Activated T-cell treated with anti-CD3 and anti-CD28 coated beads, Interleukin-2, amount 50 U/mL, for 72 hours (primary cell): ENCODE measurements around the gene DMGDH. TPM values are rescaled to one million over a fixed set of nuclear protein-coding genes. Genes with fewer than 3 reads are reported as not detected.

Experiments
- ATAC-seq, 2 donors: fragments of 150-1000 bp; cut with Tn5 transposase; replicated peaks in 1 of 2; 2 replicates each; pipeline ENCODE4 v1.10.0; 2021; ENCODE audit warnings: moderate library complexity in 2 of 2, mild to moderate bottlenecking in 1 of 2
- DNase-seq, 2 donors: peaks; one replicate each; pipeline ENCODE4 v3.0.0; 2021 to 2022; ENCODE audit warnings: mixed read lengths in 1 of 2
- H3K27ac Mint-ChIP-seq: one replicate; pipeline ENCODE4 v1.8.0; 2022; ENCODE audit warnings: mild to moderate bottlenecking, moderate library complexity, mixed read lengths
- H3K27me3 Mint-ChIP-seq: one replicate; pipeline ENCODE4 v1.8.0; 2022; ENCODE audit warnings: low read depth, mixed read lengths
- H3K36me3 Mint-ChIP-seq, 2 donors: one replicate each; pipeline ENCODE4 v1.8.0; 2022; ENCODE audit warnings: mixed read lengths in 2 of 2, mild to moderate bottlenecking in 1 of 2; ENCODE audit not compliant: insufficient read depth in 2 of 2
- H3K4me1 Mint-ChIP-seq: one replicate; pipeline ENCODE4 v1.8.0; 2022; ENCODE audit warnings: low read depth, mixed read lengths
- H3K4me3 Mint-ChIP-seq, 2 donors: one replicate each; pipeline ENCODE4 v1.8.0; 2022; ENCODE audit warnings: mild to moderate bottlenecking in 2 of 2, mixed read lengths in 2 of 2, moderate library complexity in 2 of 2
- H3K9me3 Mint-ChIP-seq, 2 donors: one replicate each; pipeline ENCODE4 v1.8.0; 2022; ENCODE audit warnings: mixed read lengths in 2 of 2
- total RNA-seq, 2 donors: library from RNA; stranded (reverse); gene quantifications; one replicate each; pipeline ENCODE4 v1.2.3, GENCODE V29; 2022

The DMGDH gene
- total RNA-seq, 2 donors from 2014 or later = 19.2 to 21.4 TPM

DNA sequence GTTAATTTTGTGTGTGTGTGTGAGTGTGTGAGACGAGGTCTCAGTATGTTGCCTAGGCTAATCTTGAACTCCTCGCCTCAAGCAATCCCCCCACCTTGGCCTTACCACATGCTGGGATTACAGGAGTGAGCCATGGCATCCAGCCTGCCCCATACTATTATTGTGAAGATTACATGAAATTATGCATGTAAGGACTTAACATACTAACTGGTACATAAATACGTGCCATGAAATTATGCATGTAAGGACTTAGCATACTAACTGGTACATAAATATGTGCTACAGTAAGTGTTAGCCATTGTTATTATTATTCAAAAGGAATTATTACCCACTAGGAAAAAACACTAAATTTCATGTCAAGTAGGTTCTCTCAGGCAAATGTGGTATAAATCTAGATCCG lies 16.2 kb downstream of the DMGDH start:
- H3K4me1 Mint-ChIP-seq = no peaks in the 10 kb centered on the region

DNA sequence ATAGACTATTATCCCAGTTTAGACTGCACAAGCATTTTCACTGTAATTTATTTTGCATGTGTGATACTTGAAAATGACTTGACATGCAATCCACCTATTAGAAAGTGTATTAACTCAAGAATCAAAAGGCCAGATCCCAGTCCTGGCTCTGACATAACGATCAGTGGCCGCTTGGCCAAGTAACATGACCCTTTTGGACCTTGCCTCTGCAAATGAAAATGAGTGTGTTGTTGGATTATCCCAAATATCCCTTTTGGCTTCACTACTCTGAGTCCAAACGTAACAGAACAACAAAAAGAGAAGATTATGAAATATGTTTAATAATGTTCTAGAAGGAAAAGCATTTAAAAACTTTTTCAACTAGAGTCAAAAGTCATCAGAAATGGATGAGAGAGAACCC lies 19.0 kb downstream of the DMGDH start:
- DNase-seq = no peak
- Mint-ChIP-seq H3K9me3 (no peaks in the 10 kb centered on the region), H3K36me3 (no peaks in the 10 kb centered on the region), H3K27me3 (peaks cover 15% of the 10 kb centered on the region), H3K27ac (no peak overlapping the region), H3K4me1 (no peaks in the 10 kb centered on the region), H3K4me3 (no peak overlapping the region)
- ATAC-seq = no peak

More for the DNA sequence above, 16.2 kb downstream of the DMGDH start:
- DNase-seq = no peak
- Mint-ChIP-seq H3K9me3 (no peaks in the 10 kb centered on the region), H3K36me3 (no peaks in the 10 kb centered on the region), H3K27ac (no peak overlapping the region), H3K4me3 (no peak overlapping the region), H3K27me3 (peaks cover 8% of the 10 kb centered on the region)
- ATAC-seq = no peak

DNA sequence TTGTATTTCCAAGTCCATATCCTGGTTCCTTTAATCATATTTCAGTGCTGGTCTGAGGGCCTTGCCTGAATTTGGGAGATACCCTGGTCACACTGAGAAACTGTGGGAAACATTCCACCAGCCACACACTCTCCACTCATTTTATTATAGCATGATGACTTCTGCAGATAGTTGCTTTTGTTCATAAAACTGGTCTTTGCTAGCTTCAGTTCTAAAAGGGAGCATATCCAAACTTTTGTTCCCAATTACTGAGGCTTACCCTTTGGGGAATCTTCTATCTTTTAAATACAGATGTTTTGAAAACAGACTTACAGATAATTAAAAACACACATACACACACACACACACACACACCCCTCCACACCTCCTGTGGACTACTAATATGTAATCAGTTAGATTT lies 21.0 kb downstream of the DMGDH start:
- Mint-ChIP-seq H3K4me1 (no peaks in the 10 kb centered on the region), H3K36me3 (no peaks in the 10 kb centered on the region), H3K9me3 (no peaks in the 10 kb centered on the region), H3K27ac (no peak overlapping the region), H3K4me3 (no peak overlapping the region), H3K27me3 (peaks cover 7% of the 10 kb centered on the region)
- DNase-seq (no peak), ATAC-seq (no peak)

DNA sequence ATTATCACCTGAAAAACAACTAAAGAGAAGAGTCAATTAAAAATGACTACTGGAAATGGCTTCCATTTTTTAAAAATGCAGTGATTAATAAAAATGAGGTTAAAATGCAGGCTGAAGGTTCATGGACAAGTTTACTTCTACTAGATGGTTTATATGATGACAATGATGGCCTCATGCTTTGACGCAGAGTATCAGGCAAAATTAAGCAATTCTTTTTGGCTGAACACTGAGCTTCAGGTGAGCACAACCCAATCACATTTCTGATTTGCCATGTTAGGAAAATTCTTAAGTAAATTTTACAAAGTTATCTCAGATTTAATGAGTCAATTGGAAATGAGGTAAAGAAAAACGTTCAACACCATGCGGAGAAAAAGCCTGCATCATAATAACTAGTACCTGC lies 22.3 kb downstream of the DMGDH start:
- Mint-ChIP-seq H3K9me3 (no peaks in the 10 kb centered on the region), H3K4me3 (no peak overlapping the region), H3K27me3 (peaks cover 7% of the 10 kb centered on the region), H3K4me1 (no peaks in the 10 kb centered on the region), H3K27ac (no peak overlapping the region), H3K36me3 (no peaks in the 10 kb centered on the region)
- DNase-seq (no peak), ATAC-seq (no peak)

DNA sequence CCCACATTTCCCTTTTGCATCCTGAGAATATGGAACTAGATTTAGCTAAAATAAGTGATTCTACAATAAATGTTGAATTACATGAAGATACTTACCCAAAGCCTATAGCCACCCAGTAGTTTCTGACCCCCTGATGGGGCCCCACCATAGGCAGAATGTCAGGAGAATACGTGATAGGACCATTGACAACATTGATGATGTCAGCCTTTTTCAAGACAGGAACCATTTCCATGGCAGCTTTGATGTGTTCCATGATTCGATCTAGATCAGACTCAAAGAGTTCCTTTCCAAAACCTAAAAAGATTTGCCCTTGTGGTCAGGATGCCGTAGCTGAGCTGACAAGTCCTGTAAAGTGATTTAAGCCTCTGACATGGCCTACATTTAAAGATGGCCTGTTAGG lies 27.3 kb downstream of the DMGDH start:
- DNase-seq = no peak
- Mint-ChIP-seq H3K4me1 (no peaks in the 10 kb centered on the region), H3K36me3 (no peaks in the 10 kb centered on the region), H3K4me3 (no peak overlapping the region), H3K27me3 (peaks cover 6% of the 10 kb centered on the region), H3K9me3 (no peaks in the 10 kb centered on the region), H3K27ac (no peak overlapping the region)
- no peak for ATAC-seq

DNA sequence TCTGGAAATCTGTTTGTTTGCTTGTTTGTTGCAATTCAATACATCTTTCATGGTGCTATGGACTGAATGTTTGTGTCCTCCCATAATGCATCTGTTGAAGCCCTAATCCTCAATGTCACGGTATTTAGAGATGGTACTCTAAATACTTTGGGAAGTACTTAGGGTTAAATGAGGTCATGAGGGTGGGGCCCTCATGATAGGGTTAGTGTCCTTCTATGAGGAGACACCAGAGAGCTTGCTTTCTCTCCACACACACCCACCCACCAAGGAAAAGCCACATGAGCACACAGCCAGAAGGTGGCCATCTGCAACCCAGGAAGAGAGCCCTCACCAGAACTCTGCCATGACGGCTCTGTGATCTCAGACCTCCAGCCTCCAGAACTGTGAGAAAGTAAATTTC lies 32.7 kb downstream of the DMGDH start:
- no peak overlapping the region for H3K27ac Mint-ChIP-seq
- ATAC-seq (no peak), DNase-seq (no peak)
- no peak overlapping the region for H3K4me3 Mint-ChIP-seq
- no peaks in the 10 kb centered on the region for H3K36me3 Mint-ChIP-seq
- no peaks in the 10 kb centered on the region for H3K9me3 Mint-ChIP-seq
- no peaks in the 10 kb centered on the region for H3K4me1 Mint-ChIP-seq
- no peaks in the 10 kb centered on the region for H3K27me3 Mint-ChIP-seq

DNA sequence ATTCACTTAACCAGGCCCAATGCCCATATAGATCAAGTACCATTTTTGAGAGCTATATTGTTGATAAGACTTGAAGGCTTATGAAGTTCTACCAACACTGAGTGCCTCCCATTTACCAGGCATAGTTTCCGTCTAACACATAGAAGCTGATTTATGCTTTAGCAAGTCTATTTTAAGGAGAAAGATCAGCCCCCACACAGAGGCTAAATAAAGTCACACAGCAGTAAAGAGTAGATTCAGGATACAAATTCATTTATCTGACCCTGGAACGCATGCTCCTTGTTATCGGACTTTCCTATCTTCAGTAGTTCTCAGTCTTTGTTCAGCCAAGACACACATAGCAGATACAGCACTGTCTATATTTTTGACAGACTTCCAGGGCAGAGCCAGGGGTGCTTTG lies 34.2 kb downstream of the DMGDH start:
- no peaks in the 10 kb centered on the region for H3K27me3 Mint-ChIP-seq
- no peak overlapping the region for H3K4me3 Mint-ChIP-seq
- no peak overlapping the region for H3K27ac Mint-ChIP-seq
- ATAC-seq (no peak), DNase-seq (no peak)
- no peaks in the 10 kb centered on the region for H3K4me1 Mint-ChIP-seq
- no peaks in the 10 kb centered on the region for H3K9me3 Mint-ChIP-seq
- no peaks in the 10 kb centered on the region for H3K36me3 Mint-ChIP-seq

DNA sequence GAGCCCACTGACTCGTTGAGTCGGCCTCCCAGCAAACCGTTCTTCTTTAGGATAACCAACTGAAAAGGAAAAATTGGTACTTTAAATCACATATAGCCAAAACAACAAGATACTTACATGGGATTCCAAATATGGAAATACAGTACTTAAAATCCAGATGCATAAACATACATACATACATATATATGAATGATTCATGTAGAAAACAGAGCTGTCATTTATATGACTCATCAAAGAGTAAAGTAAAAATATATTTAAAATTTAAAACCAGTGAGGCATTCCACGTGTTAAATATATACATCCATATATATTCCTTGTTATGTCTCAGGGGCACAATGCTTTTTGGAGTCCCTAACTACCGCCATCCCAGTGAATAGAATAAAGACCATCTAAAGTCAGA lies 36.7 kb downstream of the DMGDH start:
- H3K4me3 Mint-ChIP-seq = no peak overlapping the region
- no peak for ATAC-seq
- no peaks in the 10 kb centered on the region for H3K36me3 Mint-ChIP-seq
- DNase-seq = no peak
- no peaks in the 10 kb centered on the region for H3K9me3 Mint-ChIP-seq
- no peaks in the 10 kb centered on the region for H3K27me3 Mint-ChIP-seq
- no peak overlapping the region for H3K27ac Mint-ChIP-seq
- H3K4me1 Mint-ChIP-seq = no peaks in the 10 kb centered on the region

DNA sequence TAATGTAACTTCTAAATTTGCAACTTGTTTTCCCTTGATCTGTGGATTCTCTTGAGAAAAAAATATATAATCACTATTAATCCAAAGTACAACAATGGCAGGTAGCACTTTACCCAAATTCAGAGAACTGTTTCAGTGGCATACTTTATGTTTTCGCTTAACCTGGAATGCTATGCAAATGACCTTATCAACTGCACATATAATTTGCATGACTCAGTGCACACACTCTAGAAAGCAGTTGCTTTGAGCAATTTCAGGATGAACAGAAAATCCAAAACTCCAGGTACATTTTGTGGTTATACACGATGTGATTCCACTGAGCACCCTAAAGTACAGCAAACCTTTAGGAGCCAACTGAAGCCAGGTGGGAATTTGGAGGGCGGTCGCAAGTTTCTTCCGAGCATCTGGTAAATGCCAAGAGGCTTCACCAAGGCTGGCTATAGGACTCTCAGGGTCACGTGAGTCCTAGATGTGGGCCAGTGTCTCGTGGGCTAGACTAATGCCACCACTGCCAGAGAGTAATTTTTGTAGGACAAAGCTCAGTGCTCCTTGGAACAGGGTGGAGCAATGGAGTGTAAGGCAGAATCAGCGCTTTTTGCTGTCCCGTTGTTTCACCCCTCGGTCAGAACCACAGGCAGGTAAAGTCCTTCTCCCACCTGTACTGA lies 37.3 kb downstream of the DMGDH start:
- Mint-ChIP-seq H3K4me1 (no peaks in the 10 kb centered on the region), H3K27ac (no peak overlapping the region), H3K36me3 (no peaks in the 10 kb centered on the region), H3K4me3 (no peak overlapping the region), H3K9me3 (no peaks in the 10 kb centered on the region), H3K27me3 (peaks cover 1% of the 10 kb centered on the region)
- DNase-seq = no peak
- no peak for ATAC-seq

DNA sequence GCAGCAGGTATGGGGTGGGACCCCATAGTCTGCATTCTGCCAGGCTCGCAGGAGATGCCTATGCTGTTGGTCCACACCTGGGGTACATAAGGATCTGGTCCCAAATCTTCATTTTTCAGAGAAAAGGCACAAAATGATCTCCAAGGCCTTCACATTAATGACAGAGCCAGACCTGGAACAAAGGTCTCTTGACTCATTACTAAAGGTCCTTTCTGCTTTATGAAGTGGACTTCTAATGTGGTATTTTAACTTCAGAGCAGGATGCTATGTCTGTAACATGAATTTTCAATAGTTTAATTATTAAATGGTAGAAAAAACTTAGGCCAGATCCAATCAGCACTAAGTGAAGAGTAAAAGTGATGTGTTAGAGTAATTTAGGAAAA lies 38.0 kb downstream of the DMGDH start:
- ATAC-seq = no peak
- peaks cover 8% of the 10 kb centered on the region for H3K27me3 Mint-ChIP-seq
- H3K27ac Mint-ChIP-seq = no peak overlapping the region
- no peaks in the 10 kb centered on the region for H3K36me3 Mint-ChIP-seq
- H3K9me3 Mint-ChIP-seq = no peaks in the 10 kb centered on the region
- no peaks in the 10 kb centered on the region for H3K4me1 Mint-ChIP-seq
- H3K4me3 Mint-ChIP-seq = no peak overlapping the region
- no peak for DNase-seq

DNA sequence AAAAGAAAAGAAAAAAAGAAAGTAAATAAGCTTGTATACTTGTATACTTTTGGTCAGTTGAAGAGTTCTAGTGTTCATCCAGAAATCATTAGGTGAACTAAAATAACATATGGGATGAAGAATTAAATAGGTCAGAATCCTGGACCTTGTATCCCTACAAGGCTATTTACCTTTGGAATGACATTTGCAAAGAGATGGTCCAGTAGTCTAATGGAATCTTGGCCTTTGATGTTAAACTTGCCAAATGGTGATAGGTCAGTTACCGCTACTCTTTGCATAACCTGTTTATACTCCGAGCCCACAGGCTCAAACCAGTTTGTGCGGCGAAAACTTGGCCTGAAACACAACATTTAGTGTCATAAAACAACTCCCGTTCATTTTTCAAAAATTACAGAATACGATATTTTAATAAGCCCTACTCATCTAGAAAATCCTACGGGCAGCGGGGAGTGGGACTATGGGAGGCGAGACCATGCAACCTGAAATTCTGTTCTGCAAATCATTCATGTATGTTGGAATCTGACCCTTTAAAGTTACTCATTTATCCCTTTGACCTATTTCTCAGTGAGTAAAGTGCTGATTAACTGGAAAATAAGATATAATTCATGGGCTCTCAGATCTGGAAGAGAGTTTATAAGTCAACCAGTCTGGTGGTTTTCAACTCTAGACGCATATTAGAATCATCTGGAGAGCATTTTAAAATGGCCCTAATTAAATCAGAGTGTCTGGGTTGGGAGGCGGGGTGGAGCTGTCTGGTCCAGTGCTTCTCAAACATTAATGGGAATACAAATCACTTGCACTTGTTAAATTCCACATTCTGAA lies 38.6 kb downstream of the DMGDH start:
- DNase-seq = no peak
- no peaks in the 10 kb centered on the region for H3K9me3 Mint-ChIP-seq
- H3K4me3 Mint-ChIP-seq = no peak overlapping the region
- no peak overlapping the region for H3K27ac Mint-ChIP-seq
- no peaks in the 10 kb centered on the region for H3K36me3 Mint-ChIP-seq
- peaks cover 14% of the 10 kb centered on the region for H3K27me3 Mint-ChIP-seq
- ATAC-seq = no peak
- no peaks in the 10 kb centered on the region for H3K4me1 Mint-ChIP-seq

DNA sequence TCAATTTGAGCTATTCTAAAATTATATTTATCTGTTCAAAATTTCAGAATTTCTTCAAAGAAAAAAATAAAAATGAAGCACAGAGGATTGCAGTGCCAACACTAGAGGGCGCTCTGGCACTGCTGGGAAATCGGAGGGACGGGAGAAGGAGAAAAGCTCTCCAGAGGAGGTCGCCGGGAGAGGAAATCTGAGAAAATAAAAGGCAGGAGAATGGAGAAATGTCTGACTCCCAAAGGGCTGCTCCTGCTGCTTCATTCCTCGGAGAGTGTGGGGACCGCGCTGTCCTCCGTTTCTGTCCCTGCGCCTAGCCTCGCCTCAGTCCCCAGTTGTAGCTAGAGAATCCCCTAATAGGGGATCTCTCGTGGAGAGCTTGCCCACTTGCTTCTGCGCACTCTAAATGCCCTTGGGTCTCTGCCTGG lies 44.4 kb downstream of the DMGDH start:
- DNase-seq (peak; percentile 55 to 62), ATAC-seq (peak in 1 of 2 donors; percentile 44)
- Mint-ChIP-seq H3K27ac (no peak overlapping the region), H3K4me1 (peaks cover 14% of the 10 kb centered on the region), H3K4me3 (peak overlapping the region; percentile 58 to 59), H3K9me3 (no peaks in the 10 kb centered on the region), H3K36me3 (no peaks in the 10 kb centered on the region), H3K27me3 (peaks cover 64% of the 10 kb centered on the region)

DNA sequence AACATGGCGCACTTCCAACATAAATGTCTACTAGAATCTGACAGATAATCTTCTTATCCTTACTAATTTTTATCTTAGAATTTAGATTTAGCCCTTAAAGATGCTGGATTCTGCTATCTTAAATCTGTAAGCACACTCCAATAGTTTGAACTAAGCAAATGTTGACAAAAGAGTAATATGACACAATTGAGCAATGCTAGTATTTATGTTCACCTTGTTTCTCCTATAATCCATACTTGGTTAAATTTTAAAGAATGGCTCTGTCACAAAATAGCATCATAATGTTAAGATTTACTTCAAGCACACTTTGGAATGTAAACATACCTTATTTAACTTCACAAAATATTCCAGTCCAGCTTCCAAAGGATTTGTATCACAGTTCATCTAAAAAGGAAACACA lies 45.5 kb downstream of the DMGDH start:
- peaks cover 14% of the 10 kb centered on the region for H3K4me1 Mint-ChIP-seq
- H3K36me3 Mint-ChIP-seq = no peaks in the 10 kb centered on the region
- H3K27me3 Mint-ChIP-seq = peaks cover 74% of the 10 kb centered on the region
- no peak overlapping the region for H3K4me3 Mint-ChIP-seq
- no peak overlapping the region for H3K27ac Mint-ChIP-seq
- no peak for DNase-seq
- ATAC-seq = no peak
- H3K9me3 Mint-ChIP-seq = no peaks in the 10 kb centered on the region

DNA sequence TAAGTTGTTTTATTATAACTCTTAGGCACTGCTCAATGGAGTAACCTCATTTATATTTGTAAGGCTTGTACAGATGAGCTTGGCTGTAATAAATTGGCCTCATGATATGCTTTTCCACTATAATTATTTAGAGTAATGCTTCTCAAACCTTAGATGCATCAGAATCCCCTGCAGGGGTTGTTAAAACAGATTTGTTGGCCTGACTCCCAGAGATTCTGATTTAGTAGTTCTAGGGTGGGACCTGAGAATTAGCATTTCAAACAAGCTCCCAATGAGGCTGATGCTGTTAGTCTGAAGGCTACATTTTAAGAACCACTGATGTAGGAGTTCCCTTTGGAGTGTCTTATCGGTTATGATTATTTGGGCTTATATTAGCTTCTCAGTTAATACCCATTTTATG lies 46.1 kb downstream of the DMGDH start:
- DNase-seq (no peak), ATAC-seq (no peak)
- no peak overlapping the region for H3K27ac Mint-ChIP-seq
- H3K9me3 Mint-ChIP-seq = no peaks in the 10 kb centered on the region
- H3K36me3 Mint-ChIP-seq = no peaks in the 10 kb centered on the region
- peaks cover 77% of the 10 kb centered on the region for H3K27me3 Mint-ChIP-seq
- peaks cover 14% of the 10 kb centered on the region for H3K4me1 Mint-ChIP-seq
- no peak overlapping the region for H3K4me3 Mint-ChIP-seq
